ENCODE measurements around the gene C10orf90. TPM values are rescaled to one million over a fixed set of nuclear protein-coding genes. Genes with fewer than 3 reads are reported as not detected.
A peak's percentile ranks its signal among the peaks of the same experiment; 100 is the strongest.

The C10orf90 gene
- total RNA-seq, 4 donors from 2014 or later, result not detected

- Histone ChIP-seq H3K36me3 (no peaks in the 10 kb centered on the region), H3K27ac (no peak overlapping the region), H3K4me1 (no peaks in the 10 kb centered on the region), H3K9me3 (no peaks in the 10 kb centered on the region), H3K4me3 (no peak overlapping the region), H3K27me3 (no peaks in the 10 kb centered on the region)
- TF ChIP-seq POLR2A (IDR thresholded peaks at IDR 0.05) (no peak), CTCF (IDR thresholded peaks at IDR 0.05) (no peak), EP300 (IDR thresholded peaks at IDR 0.05) (no peak)
- 70 to 73% methylated on average over 7 of the region's 7 CpGs for WGBS, 2 donors
- DNase-seq (ENCODE audit: low spot score in 2 of 2), result no peak
Measured at GRCh38 chr10:126402721-126403695, 267.5 kb downstream of the C10orf90 start.

DNA sequence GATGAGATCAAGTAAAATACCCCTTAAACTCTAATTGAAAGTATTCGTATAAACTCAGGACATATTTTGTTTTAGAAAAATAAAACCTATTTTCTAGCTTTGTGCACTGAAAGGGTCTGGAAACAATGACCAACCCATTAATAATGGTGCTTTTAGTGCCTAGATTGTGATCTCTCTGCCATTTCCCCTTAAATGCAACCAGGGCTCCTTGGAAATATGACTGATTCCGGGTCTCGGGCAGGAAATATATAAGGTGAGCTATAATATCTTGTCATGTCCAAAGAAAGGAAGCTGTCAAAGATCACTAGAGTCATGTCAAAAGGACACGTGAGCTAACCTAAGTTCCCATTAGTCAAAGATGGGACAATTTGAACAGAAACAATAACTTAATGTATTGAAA is 269.9 kb downstream of the C10orf90 start:
- Histone ChIP-seq H3K4me1 (no peaks in the 10 kb centered on the region), H3K27ac (no peak overlapping the region), H3K9me3 (no peaks in the 10 kb centered on the region), H3K4me3 (no peak overlapping the region), H3K27me3 (no peaks in the 10 kb centered on the region), H3K36me3 (no peaks in the 10 kb centered on the region)
- WGBS, 2 donors, result 66 to 68% methylated on average over 4 of the region's 4 CpGs
- DNase-seq (ENCODE audit: low spot score in 2 of 2), result no peak
- no peak for TF ChIP-seq EP300 (IDR thresholded peaks at IDR 0.05)
- no peak for TF ChIP-seq CTCF (IDR thresholded peaks at IDR 0.05)
- no peak for TF ChIP-seq POLR2A (IDR thresholded peaks at IDR 0.05)

- no peaks in the 10 kb centered on the region for H3K27me3 ChIP-seq
- H3K4me3 ChIP-seq, result no peak overlapping the region
- no peaks in the 10 kb centered on the region for H3K36me3 ChIP-seq
- no peak overlapping the region for H3K27ac ChIP-seq
- TF ChIP-seq EP300 (IDR thresholded peaks at IDR 0.05), result no peak
- TF ChIP-seq POLR2A (IDR thresholded peaks at IDR 0.05), result no peak
- TF ChIP-seq CTCF (IDR thresholded peaks at IDR 0.05), result no peak
- H3K4me1 ChIP-seq, result no peaks in the 10 kb centered on the region
- WGBS, 2 donors, result 63 to 67% methylated on average over 4 of the region's 4 CpGs
- peaks cover 0 to under 1% (median 0%) of the 10 kb centered on the region in 4 donors for H3K9me3 ChIP-seq
- DNase-seq (ENCODE audit: low spot score in 2 of 2), result no peak
Measured at GRCh38 chr10:126398924-126399323, 271.6 kb downstream of the C10orf90 start.

GRCh38 chr10:126398383-126398743 is 272.1 kb downstream of the C10orf90 start:
- 53 to 72% methylated on average over 3 of the region's 3 CpGs for WGBS, 2 donors
- Histone ChIP-seq H3K36me3 (no peaks in the 10 kb centered on the region), H3K27ac (no peak overlapping the region), H3K27me3 (no peaks in the 10 kb centered on the region), H3K9me3 (peaks cover 0 to 7% (median 0%) of the 10 kb centered on the region in 4 donors), H3K4me1 (no peaks in the 10 kb centered on the region), H3K4me3 (no peak overlapping the region)
- TF ChIP-seq CTCF (IDR thresholded peaks at IDR 0.05), result no peak
- no peak for TF ChIP-seq EP300 (IDR thresholded peaks at IDR 0.05)
- TF ChIP-seq POLR2A (IDR thresholded peaks at IDR 0.05), result no peak
- no peak for DNase-seq (ENCODE audit: low spot score in 2 of 2)

DNA sequence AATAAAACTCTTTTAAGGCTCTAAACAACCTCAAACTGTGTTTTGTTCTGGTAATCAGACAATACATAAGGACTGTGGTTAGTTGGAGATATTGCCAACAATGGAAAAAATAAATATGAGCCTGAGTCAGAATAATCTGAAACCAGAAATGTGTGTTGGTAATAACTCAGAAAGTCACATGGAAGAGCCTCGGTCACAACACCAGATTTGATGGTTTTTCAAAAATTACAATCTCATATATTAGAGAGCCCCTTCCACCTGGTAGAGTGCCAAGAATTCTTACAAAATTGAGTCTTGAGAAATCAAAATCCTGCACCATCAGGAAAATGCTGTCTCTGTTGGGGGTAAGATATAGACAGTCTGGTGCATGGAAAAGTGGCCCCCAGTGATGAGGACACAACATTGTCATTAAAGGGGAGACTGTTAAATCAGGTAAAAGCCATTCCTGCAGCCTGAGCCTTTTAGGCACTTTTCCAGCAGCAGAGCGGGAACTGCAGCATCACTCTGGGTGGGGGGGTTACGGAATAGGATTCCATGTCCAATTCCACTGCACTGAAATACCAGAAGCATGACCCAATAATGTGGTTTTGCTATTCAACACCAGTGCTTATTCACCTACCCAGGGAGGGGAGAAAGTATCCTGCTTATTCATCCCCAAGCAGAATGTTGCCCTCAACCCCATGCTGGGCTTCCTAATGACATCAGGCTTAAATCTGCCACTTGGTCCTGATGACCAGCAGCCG is 272.7 kb downstream of the C10orf90 start:
- no peak overlapping the region for H3K4me3 ChIP-seq
- no peaks in the 10 kb centered on the region for H3K27me3 ChIP-seq
- TF ChIP-seq EP300 (IDR thresholded peaks at IDR 0.05) (peak in 1 of 2 donors; percentile 47), CTCF (IDR thresholded peaks at IDR 0.05) (no peak)
- peaks cover 0 to 9% (median 0%) of the 10 kb centered on the region in 4 donors for H3K9me3 ChIP-seq
- H3K4me1 ChIP-seq, result no peaks in the 10 kb centered on the region
- DNase-seq (ENCODE audit: low spot score in 2 of 2), result no peak
- WGBS, 2 donors, result 68 to 75% methylated on average over 4 of the region's 4 CpGs
- no peak overlapping the region for H3K27ac ChIP-seq
- H3K36me3 ChIP-seq, result no peaks in the 10 kb centered on the region
